Activated CD4-positive, CD25-positive, alpha-beta regulatory T cell treated with anti-CD3 and anti-CD28 coated beads, Interleukin-2, amount 50 U/mL, for 24 hours (primary cell): ENCODE results near the gene PSPC1.
A peak's percentile ranks its signal among the peaks of the same experiment; 100 is the strongest.
"Not testable (repeated sequence)": the region's sequence is repeated elsewhere in the genome, so short reads cannot be mapped to it uniquely, and the experiment has no call there.

Experiments used
- ATAC-seq, 2 donors: fragments of 150-1000 bp; cut with Tn5 transposase; one replicate each; pipeline ENCODE4 v1.10.0; 2021; ENCODE audit warnings: mild to moderate bottlenecking in 1 of 2, moderate library complexity in 1 of 2

The PSPC1 gene

DNA sequence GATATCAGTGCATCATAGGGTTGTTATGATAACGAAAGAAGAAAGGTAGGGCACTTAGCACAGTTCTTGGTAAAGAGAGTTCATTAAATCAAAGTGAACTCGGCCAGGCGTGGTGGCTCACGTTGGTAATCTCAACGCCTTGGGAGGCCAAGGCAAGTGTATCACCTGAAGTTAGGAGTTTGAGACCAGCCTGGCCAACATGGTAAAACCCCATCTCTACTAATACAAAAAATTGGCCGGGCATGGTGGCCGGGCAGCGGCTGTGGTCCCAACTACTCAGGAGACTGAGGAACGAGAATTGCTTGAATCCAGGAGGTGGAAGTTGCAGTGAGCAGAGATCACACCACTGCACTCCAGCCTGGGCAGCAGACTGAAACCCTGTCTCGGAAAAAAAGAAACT is 19.1 kb downstream of the PSPC1 start:
- no peak for ATAC-seq

DNA sequence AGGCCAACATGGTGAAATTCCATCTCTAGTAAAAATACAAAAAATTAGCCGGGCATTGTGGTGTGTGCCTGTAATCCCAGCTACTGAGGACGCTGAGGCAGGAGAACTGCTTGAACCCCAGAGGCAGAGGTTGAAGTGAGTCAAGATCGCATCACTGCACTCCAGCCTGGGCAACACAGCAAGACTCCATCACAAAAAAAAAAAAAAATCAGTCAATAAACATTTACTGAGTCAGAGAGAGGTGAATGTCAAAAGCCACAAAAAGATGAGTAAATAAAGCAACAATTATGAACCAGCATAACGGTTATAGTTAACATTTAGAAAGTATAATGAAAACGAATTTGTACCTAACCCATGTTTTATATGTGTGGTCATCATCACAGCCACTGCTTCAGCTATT is 23.1 kb downstream of the PSPC1 start:
- peak; percentile 46 to 59 for ATAC-seq

DNA sequence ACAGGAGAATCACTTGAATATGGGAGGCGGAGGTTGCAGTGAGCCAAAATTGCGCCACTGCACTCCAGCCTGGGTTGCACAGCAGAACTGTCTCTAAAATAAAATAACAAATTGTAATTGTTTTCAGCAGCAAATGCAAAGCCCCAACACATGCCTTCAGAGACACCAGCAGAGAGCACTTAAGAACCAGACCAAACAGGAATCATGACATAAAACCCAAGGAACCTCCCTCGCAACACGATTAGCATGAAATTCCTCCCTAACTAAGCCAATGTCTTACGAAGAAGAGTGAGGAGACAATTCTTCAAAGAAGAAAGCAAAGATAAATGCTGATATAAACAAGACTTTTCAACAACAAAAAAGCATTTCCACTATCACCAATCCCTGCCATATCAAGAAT is 40.1 kb downstream of the PSPC1 start:
- no peak for ATAC-seq

DNA sequence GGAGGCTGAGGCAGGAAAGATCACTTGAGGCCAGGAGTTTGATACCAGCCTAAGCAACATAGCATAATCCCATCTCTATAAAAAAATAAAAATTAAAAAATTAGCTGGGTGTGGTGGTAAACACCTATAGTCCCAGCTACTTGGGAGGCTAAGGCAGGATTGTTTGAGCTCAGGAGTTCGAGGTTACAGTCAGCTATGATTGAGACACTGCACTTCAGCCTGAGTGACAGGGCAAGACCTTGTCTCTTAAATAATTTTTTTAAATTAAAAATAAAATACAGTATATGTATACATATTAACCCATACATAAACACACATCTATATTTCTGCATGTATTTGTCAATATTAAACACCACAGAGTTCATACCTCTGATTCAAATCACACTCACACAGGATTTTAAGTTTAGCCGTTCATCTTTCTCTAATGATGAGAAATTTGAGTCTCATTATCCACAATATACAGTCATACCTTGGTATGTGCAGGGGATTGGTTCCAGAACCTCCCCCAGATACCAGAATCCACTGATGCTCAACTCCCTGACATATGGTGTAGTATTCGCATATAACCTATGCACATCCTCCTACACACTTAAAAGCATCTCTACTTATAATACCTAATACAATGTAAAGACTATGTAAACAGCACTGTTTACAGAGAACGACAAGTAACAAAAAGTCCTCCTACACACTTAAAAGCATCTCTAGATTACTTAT is 44.7 kb downstream of the PSPC1 start:
- no peak for ATAC-seq

DNA sequence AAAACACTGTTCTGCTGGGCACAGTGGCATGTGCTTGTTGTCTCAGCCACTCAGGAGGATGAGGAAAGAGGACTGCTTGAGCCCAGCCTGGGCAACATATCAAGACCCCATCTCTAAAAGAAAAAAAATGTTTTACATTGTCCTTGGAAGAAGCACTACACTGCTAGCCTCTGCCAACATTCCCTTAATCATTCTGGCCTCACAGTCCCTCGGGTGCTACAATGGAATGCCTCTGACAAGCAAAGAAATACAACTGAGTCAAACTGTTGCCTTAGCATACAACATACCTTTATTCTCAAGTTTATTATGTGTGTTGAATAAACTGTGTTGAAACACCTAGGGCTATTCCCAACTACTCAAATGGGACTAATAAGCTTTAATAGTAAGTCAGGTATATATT is 56.1 kb downstream of the PSPC1 start:
- no peak for ATAC-seq

DNA sequence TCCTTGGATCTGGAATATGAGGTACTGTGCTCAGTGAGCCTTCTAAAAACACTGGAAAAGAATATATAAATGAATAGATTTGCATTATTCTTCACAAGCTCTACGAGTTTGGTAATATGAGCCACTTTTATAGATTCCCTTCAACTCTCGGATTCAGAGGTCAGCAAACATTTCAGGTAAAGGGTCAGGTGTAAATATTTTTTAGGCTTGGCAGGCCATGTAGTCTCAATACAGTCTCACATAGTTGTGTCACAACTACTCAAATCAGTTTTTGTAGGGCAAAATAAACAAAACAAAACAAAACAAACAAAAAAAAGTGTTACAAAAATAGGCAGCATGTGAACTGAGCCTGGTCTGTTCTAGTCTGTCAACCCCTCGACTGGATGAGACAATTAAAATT is 57.4 kb downstream of the PSPC1 start:
- ATAC-seq: no peak

DNA sequence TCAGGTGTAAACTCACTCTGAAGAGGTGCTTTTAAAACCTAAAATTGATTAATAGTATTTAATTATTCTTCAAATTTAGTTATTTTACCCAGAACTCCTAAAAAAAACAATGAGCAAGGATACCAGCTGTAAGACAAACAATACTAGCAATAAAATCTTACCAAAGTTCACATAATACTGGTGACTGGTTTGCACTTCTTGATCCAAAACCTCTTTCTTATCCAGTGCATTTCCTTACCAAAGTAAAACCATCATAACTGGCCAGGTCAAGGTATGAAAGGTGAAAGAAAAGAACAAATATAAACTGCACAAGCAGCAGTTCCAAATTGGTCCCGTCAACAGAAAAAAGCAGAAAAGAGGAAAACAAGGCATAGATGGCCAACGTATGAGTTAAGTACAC is 62.7 kb downstream of the PSPC1 start:
- ATAC-seq: no peak

DNA sequence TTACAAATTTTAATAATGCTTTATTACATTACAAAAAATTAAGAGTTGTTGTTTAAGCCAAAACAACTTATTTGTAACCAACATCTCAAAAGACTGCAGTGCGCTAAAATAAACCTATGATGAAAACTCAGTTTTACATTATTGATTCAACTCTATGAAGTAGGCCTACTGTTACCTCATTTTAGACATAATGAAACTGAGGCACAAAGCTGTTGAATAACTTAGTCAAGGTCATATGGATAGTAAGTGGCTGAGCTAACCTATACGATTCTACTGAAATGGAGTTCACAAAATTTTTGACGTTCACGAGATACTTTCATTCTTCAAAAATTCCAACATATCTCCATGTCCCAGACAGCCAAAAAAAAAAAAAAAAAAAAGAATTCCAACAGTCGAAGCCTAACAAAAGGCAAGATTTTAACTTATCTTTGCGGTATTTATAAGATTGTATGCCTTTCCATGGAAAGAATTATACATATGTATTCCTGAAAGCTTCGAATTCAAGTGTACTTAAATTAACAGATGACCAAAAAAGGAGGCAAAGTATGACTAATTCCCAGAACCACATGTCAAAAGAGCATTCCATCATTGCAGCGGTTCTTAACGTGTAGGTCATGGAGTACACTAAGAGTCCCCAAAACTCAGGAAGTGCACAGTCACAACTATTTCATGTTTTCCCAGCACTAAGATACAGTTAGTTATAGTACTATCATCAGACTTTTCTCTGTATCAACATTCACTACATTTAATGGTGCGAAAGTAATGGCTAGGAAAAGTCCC is 69.4 kb downstream of the PSPC1 start:
- peak; percentile 79 to 94 for ATAC-seq

DNA sequence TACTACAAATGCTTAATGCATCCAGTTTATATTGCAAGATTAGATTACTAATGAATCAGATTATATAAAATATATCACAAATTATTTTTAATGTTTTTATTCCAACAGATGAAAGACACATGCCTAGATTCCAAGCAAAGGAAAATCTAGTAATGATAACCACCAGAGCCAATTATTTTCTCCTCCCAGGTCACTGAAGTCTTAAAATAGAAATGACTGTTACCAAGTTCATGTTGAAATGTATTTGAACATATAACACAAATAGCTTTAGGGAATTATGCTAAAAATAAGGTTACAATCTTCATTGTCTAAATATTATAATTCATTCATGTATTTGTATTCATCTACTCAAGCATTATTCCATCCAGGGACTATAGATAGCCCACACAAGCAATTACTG is 73.0 kb downstream of the PSPC1 start:
- not testable (repeated sequence) for ATAC-seq

DNA sequence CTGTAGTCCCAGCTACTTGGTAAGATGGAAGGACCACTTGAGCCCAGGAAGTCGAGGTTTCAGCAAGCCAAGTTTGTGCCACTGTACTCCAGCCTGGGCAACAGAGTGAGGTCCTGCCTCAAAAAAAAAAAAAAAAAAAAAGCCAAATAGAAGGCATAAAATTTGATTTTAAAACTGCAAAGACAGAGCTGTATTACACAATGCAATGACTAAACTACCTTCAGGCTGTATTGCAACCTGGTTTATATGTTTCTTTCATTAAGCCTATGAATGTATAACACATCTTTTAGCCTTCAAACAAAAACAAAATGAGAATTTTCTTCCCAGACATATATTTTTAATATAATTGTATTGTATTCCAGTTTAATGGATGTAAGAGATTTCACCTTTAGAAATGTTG is 73.7 kb downstream of the PSPC1 start:
- ATAC-seq: not testable (repeated sequence)

DNA sequence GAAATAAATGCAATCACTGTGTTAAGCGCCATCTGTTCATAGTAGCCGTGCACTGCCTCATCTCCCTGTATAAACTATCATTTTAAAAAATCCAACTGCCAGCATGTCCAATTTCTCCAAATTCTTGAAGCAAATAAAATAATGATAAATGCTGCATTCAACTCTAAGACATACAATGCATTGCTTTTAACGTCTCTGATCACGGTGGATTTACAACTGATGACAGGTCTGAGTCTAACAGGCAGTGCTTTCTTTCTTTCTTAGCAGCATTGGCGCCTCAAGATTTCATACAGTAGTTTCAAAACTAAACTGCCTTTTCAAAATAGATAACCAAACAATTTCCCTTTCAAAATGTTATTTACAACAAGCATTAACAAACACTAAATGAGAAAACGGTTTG is 78.5 kb downstream of the PSPC1 start:
- ATAC-seq: not testable (repeated sequence)

DNA sequence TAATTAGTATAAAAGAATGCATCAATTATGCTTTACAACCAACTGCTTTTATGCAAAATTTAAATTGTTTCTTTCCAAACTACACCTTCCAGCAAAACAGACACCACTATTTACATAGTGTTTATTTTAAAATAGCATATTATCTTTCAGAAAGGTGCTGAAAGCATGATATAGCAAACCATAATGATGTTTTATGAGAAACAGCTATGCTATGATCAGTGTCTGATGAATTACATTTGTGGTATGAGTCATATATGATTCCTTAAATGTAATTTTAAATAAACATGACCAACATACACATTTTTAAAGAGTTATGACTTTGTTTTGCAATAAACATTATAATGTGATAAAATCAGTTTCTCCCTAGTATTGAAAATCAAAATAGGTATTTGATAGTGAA is 81.1 kb downstream of the PSPC1 start:
- ATAC-seq: peak in 1 of 2 donors; percentile 67

DNA sequence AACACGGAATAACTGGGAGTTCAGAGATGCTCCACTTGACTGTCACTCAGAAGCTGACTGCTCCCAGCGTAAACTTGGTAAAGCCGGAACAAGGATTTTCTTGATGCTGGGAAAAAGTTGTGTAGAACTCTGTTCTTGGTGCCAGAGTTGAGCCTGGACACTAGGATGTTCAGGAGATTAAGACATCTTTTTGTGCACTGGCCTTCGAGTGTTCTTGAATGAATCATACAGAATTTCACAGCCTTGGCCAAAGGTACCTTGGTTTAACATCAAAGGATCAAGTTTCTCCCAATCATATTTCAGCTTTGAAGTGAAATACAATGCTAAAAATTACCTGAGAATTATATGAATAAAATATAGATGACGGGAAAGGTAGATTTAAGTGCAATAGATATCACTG is 81.8 kb downstream of the PSPC1 start:
- not testable (repeated sequence) for ATAC-seq

DNA sequence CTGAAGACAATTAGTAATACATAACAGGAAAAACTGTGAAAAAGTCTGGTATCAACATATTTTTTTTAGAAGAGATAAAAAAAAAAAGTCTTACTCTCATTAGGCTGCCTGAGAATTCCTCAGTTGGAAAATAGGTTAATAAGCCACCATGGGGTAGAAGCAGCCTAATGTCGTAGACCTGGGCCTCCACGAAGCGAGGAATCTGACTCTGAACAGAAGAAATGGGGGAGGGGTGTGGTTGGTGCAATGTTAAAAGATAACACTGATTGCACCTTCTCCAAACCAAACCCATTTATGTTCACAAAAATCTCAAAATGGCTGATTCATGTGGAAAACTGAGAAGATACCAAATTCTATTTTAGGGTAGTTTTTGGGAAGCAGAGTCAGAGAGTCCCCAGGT is 86.9 kb downstream of the PSPC1 start:
- ATAC-seq: no peak

DNA sequence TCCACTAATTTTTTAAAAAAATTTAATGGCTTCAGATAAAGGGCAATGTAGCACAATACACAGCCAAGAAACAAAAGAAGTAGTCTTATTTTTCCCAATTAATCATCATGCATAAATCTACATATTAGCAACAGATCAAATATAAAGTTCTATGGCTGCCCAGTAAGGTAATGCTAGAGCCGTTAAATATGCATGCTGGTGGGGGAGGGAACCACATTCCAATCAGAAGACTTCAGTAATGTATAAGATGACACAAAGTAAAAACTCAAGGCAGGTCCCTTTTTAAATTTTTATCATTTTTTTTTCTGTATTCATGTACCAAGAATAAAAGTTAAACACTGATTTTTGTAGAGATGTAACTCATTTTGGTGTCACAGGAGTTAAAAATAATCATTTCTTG is 87.3 kb downstream of the PSPC1 start:
- no peak for ATAC-seq

DNA sequence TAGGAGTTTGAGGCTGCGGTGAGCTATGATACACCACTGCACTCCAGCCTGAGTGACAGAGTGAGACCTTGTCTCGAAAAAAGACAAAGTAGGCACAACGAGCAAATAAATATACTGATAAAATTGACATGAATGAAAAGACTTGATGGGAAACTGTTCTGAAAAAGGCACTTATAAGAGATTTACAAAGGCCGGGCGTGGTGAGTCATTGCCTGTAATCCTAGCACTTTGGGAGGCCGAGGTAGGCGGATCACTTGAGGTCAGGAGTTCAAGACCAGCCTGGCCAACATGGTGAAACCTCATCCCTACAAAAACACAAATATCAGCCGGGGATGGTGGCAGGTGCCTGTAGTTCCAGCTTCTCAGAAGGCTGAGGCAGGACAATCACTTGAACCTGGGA is 91.3 kb downstream of the PSPC1 start:
- not testable (repeated sequence) for ATAC-seq

DNA sequence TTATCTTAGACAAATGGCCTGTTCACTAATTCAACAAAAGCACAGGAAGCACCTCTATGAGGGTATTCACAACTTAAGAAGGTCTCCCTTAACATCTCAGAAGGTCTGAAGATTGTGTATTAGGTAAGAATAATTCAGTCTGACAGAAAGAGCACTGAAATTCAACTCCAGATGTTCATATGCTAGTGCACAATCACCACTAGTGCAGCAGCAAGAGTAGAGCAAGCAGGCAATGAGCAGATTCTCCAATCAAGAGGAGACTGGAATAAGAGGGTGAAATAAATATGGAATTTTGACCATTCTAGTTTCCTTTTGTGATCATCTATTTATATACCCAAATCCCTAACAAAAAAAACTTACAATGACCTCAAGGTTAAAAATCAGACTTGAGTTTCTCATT is 97.3 kb downstream of the PSPC1 start:
- no peak for ATAC-seq

DNA sequence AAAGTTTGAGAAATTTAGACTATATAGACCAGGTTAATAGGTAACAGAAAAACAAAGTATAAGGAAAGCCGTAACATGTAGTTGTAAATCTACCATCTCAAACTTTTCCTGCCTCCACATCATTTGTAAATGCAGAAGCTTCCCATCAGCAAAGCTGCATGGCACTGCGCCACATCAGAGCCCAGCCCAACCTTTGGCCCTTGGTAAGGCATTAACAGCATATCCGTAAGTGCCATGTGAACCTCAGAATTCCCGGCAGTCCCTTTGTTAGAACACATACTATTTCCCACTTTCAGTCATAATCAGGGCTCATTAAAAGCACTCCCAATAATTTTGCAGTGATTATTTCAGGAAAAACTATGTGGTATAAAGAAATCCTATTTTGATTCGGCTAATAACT is 97.7 kb downstream of the PSPC1 start:
- ATAC-seq: no peak

DNA sequence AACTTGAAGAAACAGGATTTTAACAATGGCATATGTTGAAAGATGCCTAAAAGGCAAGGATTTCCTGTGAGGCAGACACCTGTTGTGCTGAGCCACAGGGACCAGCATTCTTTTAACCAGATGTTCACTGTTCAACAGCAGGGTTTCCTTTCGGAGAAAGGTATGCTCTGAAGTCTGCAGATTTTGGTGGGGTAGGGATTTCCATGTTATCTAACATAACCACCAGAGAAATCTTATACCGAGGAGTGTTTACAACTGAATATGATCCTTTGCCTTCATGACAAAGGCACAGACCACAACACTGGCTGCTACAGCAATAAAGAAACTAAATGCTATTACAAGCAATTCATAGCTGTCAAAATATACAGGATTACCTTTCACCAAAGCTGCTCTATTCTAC is 101.2 kb downstream of the PSPC1 start:
- ATAC-seq: peak; percentile 21 to 41

DNA sequence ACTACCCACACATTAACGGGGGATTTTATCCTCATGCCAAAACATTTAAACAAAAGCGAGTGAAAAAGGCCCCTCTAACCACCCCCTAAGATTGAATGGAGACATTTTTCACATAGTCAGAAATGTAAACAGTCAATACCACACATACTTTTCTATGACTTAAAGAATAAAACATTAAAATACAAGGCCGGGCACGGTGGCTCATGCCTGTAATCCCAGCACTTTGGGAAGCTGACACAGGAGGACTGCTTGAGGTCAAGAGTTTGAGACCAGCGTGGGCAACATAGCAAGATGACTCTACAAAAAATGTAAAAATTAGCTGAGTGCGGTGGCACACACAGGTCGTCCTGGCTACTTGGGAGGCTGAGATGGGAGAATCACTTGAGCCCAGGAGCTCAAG is 102.0 kb downstream of the PSPC1 start:
- ATAC-seq: no peak

DNA sequence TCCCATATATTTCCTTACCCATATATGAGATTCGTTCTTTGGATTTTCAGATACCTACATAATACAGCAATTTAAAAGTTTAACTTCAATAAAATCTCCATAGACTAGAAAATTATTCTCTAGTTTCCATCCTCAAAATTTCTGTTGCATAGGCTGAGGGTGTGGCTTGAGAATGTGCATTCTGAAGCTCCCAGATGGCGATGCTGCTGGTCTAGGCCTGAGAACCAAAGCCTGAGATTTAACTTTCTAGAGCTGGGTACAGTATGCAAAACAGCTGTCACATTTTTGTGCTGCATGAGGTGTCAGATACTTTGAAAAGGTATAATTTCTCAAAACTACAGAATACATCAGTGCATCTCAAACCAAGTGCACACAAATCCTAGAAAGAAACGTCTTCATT is 106.6 kb downstream of the PSPC1 start:
- no peak for ATAC-seq

DNA sequence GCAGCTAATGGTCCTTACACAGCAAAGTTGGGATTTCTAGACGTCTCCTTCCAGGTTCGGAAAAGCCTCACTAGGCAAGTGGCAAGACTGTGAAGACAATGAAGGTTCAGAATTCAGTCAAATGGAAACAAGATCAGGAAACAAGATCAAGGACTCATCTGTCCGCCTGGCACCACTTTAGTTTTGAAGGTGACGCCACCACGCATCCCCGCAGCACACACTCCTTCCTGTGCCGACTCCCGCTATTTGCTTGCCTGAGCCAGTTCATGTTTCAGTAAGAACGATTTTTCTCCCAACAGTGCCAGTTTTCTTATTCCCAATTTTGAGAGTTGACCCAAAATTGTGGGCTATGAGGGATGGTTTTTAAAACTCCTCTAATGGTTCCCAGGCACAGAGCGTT is 107.8 kb downstream of the PSPC1 start:
- ATAC-seq: no peak

DNA sequence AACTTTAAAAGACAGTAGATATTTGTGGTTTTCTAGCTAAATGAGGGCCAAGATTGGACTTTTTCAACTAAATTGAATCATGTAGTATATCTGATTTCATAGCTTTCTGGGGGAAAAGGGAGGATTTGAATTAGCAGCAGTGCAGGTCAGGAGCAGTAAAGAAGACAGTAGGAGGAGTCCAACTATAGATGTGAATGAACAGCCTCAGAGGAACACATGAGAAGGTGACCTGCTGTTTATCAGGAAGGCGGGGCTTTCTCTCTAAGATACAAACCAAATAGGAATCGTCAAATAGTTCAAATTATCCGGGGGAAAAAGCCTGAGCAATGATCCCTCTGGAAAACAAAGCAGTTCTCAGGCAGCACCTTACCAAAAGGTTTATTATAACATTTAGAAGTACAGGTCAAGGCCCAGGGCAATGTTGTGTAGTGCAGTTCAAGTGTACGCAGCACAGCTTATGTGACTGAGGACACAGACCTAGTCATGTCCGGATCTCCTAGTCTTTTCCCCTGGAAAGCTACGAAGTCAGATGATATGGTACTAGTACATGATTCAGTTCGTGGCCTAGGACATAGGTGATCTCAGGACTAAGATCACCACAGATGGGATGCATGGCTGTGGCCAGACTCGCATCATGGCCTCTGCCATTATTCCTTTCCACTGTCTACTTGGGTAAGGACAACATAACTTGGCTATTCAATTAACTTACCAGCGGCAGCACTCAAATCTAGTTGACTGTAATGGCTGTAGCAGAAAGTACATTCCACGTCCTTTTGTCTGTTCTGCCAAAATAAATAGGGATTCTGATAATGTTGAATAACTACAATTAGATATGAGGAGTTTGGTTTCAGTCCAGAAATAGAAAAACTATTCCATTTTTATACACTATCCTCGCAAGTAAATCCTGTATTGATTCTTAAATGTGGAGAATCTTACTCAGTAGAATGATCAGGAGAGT is 109.0 kb downstream of the PSPC1 start:
- no peak for ATAC-seq
